GM19351 (cell line): ENCODE results near the gene MARK3.

Source experiments
- ATAC-seq: cut with Tn5 transposase; IDR thresholded peaks from one replicate; pipeline ENCODE4 v1.9.1; 2021; ENCODE audit warnings: mild to moderate bottlenecking, moderate library complexity; ENCODE audit not compliant: unreplicated experiment

Gene MARK3

DNA sequence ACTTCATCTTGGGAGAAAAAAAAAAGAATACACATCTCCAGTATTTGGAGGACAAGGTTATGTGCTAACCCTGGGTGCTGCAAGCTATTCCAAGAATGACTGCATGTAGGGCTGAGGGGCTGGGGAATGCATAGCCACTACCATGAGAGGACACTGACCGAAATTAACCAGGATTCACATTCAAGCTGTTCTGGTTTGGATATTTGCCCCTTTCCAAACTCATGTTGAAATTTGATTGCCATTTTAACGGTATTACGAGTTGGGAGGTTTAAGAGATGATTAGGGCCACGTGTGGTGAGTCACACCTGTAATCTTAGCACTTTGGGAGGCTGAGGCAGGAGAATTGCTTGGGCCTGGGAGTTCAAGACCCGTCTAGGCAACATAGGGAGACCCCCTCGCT, 18.5 kb upstream of the MARK3 start:
- no peak for ATAC-seq

DNA sequence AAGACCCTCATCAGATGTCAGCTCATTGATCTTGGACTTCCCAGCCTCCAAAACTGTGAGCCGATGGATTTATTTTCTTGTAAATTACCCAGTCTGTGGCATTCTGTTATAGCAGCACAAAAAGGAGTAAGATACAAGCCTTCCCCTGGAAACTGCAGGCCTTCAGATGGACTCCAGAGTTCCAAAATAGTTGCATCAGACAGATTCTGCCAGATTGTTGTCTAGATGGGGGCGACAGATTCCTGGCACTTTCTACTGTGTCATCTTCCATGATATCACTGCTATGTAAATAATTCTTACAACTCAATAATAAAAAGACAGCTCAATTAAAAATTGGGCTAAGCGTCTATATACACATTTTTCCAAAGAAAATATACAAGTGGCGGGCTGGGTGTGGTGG, 17.2 kb upstream of the MARK3 start:
- no peak for ATAC-seq

DNA sequence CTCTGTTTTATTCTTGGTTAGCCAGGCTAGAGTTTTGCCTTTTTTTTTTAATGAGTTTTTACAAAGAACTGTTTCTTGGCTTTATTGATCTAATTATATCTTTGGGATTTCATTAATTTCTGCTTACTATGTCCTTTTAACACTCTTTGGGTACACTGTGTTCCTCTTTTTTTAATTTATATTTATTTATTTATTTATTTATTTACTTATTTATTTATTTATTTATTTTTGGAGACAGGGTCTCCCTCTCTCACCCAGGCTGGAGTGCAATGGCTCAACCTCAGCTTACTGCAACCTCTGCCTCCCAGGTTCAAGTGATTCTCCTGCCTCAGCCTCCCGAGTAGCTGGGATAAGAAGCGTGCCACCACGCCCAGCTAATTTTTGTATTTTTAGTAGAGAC, 15.1 kb upstream of the MARK3 start:
- ATAC-seq = no peak

DNA sequence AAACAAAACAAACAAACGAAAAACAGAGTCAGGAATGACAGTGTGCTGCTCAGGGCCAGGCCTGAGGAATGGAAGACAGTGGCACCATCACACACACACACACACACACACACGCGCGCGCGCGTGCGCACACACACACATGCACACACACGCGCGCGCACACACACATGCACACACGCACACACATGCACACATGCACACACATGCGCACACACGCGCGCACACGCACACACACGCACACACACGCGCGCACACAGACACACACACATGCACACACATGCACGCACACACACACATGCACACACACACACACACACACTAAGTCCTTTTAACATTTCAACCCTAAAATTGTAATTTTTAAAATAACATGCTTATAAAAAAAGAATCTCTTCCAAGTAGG, 13.2 kb upstream of the MARK3 start:
- ATAC-seq = no peak

DNA sequence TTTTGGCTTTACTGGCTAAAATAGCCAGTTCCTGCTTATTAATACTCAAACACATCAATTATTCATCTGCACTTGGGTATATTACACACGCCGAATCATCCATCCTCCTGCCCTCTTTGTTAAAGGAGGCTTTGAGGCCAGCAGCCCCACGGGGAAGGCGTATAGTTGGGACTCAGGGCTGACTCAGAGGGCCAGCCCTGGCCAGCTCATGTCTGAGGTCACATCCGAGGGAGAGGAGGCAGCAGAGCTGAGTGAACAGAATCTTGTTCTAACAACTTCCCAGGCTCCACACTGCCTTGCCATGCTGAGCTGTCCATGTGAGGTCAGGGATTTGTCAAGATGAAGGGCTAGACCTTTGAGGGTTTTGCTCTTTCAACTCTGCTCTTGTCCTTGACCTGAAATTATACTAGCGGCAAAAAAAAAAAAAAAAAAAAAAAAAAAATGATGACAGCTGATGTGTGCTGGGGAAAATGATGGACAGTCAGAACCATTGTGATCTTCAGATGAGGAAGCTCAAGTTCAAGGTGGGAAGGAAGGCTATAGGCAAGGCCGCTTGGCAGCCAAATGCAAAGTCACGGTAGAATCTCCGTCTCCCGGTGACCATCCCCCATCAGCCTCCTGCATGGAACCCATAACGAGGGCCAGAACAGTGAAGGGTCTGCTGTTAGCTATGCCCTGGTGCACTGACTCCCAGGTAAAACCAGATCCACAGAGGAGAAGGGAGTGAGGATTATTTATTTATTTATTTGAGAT, 12.5 kb upstream of the MARK3 start:
- no peak for ATAC-seq

DNA sequence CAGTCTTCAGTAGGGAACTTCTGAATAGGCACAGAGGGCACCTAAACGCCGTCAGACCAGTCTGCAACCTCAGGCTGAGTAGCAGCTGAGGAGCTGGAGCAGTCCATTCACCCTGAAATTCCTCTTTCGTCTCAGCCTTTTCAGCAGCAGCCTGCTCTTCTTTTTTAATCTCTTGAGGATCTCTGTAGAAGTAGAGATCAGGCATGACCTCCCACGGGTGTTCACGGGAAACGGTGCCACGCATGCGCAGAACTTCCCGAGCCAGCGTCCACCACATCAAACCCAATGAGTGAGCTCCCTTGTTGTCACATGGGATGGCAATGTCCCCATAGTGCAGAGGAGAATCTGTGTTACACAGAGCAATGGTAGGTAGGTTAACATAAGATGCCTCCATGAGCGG, 11.1 kb upstream of the MARK3 start:
- no peak for ATAC-seq

DNA sequence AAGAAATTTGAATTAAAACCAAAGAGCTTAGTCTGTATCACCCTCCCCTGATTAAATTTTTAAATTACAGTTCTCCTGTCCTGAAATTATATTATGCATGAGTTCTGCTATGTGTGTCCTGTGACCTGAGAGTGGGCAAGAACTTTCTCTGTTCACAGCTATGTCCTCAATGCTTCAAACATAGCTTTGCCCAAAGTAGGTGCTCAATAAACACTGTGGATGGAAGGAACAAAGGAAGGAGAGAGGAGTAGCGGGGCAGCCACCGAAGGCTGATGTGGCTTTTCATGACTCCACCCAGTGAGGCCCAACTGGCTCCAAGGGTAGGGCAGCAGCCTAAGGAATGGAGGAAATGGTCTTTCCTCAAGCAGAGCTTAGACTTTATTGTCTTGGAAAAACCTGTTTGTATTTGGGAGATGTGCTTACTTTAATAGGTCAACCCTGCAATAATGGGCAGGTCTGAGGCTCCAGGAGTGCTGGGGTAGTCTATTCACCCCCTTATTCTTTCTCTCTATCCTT, 7.6 kb upstream of the MARK3 start:
- no peak for ATAC-seq

DNA sequence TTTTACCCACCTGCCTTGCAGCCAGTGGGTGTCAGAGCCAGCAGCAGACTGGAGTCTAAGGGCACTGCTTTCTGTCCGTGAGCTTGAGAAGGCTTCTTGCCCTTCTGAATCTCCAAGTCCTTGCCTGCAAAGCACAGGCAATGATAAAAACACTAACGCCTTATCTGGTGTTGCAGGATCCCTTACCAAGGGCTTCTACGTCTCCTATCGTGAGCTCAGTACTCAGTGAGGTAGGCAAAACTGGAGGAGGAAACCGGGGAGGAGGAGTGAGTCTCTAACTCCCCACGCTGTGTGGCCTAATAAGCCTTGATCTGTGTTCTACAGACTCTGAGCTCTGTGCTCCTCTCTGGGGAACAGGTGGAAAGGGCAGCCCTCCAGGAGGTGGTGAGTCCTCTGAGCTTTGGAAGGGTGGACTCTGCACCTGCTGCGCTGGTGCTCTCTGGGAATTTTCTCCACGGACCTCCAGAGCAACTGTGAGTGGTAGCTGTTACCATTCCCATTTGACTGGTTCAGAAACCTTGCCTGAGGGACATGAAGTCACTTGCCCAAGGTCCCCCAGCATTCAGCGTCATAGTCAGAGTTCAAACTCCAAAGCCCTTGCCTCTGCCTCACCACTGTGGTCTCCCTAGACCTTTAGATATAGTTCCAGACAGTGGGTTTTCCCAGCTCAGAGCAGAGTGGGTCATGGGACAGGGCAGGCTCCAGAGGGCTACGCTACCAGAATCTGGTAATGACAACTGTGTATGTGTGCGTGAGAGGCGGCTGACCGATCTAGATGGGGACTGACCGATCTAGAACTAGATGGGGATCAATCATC, 7.0 kb upstream of the MARK3 start:
- no peak for ATAC-seq

DNA sequence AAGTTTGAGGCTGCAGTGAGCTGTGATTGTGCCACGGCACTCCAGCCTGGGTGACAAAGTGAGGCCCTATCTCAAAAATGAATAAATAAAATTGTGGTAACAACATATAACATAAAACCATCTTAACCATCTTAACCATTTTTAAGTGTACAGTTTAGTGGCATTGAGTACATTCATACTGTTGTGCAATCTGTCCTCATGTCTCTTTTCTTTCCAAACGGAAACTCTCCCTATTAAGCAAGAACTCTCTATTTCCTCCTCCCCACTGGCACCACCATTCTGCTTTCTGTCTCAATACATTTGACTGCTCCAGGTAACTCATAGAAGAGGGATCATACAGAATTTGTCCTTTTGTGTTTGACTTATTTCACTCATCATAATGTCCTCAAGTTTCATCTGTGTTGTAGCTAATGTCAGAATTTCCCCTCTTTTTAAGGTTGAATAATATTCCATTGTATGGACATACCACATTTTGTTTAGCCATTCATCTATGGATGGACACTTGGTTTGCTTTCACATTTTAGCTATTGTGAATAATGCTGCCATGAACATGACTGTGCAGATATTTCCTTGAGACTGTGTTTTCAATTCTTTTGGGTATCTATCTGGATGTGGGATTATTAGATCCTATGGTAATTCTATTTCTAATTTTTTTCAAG, 4.4 kb upstream of the MARK3 start:
- no peak for ATAC-seq

DNA sequence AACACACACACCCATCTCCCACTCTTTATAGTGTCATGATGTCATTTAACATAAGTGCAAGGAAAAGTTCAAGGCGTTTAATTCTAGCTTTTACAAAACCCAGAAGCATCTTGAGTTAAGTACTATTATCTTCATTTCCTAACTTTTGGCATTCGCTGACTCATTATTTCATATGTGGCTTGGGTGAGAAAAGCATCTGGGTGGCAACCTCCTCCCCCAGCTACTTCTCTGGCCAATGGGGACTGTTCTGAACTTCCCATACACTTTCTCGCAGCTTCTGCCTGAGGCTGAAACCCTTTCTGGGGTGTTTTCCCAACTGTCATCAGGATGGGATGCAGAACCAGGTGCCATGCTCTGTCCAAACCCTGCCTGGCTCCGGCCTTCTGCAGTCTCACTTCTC, 2.8 kb upstream of the MARK3 start:
- ATAC-seq = no peak

DNA sequence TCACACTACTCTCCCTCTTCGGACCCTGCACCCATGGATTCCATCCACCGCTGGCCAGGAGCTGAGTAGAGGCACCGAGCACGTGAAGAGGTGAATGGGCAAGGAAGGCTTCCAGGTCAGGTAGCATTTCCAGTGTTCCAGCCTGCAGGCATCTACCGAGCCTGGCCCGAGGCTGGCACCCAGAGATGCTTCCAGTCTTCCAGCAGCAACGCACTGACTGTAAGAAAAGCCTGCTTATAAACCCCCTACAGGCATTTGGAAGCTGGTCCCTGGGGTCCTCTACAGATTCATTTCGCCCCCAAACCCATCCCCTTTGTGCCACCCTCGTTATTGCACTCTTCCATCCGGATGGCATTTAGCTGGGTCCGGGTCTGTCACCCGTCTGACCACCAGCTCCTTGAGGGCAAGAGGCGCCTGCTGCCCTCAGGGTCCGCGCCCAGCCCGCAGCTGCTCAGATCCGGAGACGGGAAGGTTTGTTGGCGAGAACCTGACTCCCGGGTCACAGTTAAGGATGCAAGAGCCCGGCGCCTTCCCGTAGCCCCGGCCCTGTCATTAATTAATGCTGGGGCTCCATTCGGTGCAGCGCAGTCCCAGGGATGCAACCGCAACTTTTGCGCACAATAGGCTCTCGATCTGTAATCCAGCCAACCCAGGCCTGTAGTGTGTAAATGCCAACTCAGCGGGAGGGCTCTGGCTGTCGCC, 614 bp upstream of the MARK3 start:
- ATAC-seq = peak; percentile 6

DNA sequence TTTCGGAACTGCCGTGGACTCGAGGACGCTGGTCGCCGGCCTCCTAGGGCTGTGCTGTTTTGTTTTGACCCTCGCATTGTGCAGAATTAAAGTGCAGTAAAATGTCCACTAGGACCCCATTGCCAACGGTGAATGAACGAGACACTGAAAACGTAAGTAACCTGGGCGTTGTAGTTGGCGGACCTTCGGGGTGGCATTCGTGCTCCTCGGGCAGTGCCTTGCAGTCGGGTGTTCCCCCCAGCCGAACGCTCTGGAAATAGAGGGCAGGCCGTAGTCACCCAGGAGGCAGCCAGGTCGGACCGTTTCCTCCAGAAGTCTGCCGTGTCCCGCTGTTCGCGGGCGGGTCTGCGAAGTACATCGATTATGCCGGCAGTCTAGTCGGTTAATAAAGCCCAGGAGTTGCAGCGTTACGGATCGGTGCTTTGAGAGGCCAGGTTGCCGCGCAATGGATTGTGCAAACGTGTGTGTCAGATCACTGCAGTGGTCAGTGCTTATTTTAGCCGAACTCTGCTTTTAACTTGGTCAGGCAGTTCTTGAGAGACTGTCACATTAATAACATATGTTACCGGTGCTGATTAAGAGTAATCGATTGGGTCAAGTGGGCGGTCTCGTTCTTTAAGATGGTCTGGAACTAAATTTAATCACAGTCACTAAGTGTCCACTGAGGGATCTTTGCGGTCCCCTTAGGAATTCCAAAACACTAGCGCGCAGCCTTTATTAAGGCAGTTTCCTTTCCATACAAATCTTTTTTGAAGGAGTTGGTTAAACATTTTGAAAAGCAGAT, 906 bp downstream of the MARK3 start:
- peak; percentile 7 for ATAC-seq

DNA sequence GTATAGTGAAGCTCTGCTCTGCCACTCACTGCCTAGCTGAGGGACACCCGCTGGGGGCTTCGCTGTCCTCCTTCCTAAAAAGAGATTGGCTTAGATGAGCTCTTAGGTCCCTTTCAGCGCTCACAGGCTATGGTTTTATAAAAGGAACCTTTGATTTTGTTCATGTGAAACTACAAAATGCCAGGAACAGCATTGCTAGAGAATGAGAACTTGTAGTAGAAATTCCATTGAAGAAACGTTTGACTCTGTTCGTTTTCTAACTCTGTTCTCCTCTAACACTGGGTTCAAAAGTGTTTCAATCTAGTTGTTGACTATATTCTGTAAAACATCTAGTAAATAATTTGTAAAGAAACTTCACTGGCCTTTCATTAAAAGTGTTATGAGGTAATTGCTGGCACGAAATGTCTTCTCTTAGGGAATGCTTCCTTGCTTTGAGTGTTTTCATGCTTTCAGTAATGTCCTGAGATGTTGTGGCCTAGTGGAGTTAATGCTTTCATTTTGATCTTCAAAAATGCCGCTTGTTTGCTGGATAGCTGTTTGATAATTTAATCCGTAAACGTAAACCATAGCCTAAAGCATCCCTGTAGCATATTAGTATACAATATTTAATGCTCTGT, 1.6 kb downstream of the MARK3 start:
- no peak for ATAC-seq

DNA sequence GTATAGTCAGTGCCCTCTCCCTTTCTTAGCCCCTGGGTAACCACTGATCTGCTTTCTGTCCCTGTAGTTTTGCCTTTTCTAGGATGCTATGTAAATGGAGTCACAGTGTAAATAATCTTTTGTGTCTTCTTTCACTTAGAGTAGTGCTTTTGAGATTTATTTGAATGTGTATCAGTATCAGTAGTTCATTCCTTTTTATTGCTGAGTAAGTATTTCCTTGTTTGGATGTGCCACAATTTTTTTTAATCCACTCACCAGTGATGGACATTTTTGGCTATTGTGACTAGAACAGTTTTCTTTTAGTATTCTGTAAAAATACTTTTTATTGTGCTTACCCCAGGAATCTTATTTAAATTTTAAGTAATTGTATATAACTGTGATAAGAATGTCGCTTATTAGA, 3.4 kb downstream of the MARK3 start:
- ATAC-seq = no peak

DNA sequence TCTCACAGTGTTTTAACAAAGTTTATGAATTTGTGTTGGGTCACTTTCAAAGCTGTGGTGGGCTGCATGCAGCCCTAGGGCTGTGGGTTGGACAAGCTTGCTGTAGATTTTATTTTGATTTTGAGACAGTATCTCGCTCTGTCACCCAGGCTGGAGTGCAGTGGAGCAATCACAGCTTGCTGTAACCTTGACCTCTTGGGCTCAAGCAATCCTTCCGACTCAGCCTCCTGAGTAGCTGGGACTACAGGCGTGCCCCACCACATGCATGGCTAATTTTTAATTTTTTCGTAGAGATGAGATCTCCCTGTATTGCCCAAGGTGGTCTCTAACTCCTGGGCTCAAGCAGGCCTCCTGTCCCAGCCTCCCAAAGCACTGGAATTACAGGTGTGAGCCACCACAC, 5.4 kb downstream of the MARK3 start:
- no peak for ATAC-seq

DNA sequence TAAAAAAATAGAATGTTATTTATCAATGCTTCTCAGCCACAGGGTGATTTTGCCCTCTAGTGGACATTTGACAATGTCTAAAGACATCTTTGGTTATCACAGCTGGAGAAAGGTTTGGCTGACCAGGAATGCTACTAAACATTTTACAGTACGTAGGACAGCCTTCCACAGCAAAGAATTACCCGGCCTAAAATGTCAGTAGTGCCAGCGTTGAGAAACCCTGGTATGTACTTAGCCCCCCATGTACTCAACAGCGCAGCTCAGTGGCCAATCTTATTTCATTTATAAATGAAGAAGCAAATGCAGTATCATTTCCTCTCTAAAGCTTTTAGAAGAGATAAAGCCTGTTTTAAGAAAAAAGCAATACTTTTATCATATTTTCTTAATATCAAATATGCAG, 5.8 kb downstream of the MARK3 start:
- ATAC-seq = no peak

DNA sequence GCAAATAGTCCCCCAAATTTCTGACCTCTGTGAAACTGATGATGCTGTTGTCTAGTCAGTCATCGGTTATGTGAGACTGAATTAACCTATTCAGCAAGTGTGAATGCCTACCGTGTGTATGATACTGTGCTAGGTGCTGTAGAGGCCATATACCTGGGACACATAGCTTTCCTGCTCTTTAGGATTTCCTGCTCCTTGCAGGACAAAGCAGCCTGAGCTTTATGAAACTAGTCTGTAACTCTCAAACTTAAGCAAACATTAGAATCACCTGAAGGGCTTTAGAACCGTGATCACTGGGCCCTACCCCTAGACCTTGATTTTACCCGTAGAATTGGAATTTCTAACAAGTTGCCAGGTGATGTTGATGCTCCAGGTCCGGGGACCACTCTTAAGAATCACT, 6.9 kb downstream of the MARK3 start:
- no peak for ATAC-seq

DNA sequence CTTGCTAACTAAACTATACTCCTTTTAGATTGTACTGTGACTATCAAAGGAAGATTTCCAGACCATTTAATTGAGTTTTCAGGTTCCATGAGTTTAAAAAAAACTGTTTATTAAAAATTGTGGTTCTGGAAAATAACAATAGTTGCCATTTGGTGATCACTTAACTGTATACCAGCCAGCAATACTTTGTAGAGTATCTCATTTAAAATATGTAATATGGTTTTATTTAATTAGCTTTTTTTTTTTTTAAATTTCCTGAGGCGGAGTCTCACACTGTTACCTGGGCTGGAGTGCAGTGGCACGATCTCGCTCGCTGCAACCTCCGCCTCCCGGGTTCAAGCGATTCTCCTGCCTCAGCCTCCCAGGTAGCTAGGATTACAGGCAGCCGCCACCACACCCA, 7.4 kb downstream of the MARK3 start:
- ATAC-seq = no peak

DNA sequence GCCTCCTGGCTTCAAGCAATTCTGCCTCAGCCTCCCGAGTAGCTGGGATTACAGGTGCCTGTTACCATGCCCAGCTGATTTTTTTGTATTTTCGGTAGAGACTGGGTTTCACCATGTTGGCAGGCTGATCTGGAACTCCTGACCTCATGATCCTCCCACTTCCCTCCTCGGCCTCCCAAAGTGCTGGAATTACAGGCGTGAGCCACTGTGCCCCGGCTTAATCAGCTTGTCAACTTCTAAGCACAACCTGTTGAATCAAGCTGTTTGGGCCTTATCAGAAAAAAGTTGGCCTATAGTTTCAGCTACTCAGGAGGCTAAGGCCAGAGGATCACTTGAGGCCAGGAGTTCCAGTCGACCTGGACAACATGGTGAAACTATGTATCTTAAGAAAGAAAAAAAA, 7.9 kb downstream of the MARK3 start:
- ATAC-seq = no peak
